Stimulated activated CD4-positive, alpha-beta T cell treated with anti-CD3 and anti-CD28 coated beads, Interleukin-1b, Interleukin-23, amount 100 ng/mL, for 1 hour (primary cell): Measurements from ENCODE around the gene PDCL3.

ENCODE experiments used
- DNase-seq, 2 donors: peaks; one replicate each; pipeline ENCODE4 v3.0.0-alpha.2; 2020; ENCODE audit warnings: low read depth in 2 of 2

PDCL3 gene

DNA sequence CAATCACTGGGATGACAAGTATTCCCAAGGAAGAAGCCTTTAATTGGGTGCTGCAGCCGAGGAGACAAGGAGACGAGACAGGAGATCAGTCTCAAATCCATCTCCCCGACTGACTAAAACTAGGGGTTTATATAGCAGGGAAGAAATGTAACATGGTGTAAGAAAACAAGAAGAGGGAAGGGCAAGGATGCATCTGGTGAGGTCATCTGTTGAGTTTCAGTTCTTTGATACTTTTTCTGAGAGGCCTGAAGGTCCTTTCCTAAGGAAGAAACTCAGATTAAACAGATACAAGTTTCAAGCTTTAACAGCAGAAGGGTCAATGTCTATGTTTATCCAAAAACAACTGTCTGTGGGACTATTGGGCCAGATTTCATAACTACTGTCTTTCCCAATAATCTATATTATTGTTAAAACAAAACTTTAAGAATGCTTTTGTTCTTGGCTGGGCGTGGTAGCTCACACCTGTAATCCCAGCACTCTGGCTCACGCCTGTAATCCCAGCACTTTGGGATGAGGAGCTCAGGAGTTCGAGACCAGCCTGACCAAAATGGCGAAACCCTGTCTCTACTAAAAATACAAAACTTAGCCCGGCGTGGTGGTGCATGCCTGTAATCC, 2.5 kb upstream of the PDCL3 start:
- no peak for DNase-seq

DNA sequence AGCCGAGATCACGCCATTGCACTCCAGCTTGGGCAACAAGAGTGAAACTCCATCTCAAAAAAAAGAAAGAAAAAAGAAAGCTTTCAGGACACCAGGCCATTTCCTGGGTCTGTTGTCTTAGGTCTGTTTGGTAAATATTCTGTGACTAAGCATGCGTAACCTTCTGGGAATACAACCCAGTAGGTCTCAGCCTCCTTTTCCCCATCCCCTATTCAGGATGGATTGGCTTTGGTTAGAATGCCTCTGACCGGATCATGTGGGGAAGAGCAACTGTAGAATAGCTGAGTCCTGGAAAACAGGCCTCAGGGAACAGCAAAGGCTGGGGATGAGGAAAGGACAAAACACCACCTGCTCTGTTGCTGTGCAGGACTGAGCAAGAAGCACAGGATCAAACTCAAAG, 1.6 kb upstream of the PDCL3 start:
- no peak for DNase-seq

- DNase-seq = no peak
These were observed 834 bp downstream of the PDCL3 start for GRCh38 chr2:100563407-100564247.

DNA sequence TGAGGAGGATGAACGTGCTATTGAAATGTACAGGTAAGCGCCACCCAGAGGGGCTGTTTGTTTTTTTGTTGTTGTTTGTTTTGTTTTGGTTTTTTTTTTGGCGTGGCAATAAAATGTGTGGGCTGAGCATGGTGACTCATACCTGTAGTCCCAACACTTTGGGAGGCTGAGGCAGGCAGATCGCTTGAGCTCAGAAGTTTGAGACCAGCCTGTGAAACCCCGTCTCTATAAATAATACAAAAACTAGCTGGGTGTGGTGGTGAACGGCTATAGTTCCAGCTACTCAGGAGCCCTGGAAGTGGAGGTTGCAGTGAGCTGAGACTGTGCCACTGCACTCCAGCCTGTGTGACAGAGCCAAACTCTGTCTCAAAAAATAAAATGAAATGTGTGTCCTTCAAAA, 6.2 kb downstream of the PDCL3 start:
- DNase-seq = no peak

GRCh38 chr2:100571668-100572067, 8.9 kb downstream of the PDCL3 start:
- DNase-seq = no peak

- no peak for DNase-seq
These were observed 15.0 kb downstream of the PDCL3 start for GRCh38 chr2:100577777-100578176.

GRCh38 chr2:100580367-100581276, 17.8 kb downstream of the PDCL3 start:
- no peak for DNase-seq

- no peak for DNase-seq
These were observed 18.5 kb downstream of the PDCL3 start for GRCh38 chr2:100581277-100581612.

- DNase-seq = no peak
These were observed 22.0 kb downstream of the PDCL3 start for GRCh38 chr2:100584816-100585215.

DNA sequence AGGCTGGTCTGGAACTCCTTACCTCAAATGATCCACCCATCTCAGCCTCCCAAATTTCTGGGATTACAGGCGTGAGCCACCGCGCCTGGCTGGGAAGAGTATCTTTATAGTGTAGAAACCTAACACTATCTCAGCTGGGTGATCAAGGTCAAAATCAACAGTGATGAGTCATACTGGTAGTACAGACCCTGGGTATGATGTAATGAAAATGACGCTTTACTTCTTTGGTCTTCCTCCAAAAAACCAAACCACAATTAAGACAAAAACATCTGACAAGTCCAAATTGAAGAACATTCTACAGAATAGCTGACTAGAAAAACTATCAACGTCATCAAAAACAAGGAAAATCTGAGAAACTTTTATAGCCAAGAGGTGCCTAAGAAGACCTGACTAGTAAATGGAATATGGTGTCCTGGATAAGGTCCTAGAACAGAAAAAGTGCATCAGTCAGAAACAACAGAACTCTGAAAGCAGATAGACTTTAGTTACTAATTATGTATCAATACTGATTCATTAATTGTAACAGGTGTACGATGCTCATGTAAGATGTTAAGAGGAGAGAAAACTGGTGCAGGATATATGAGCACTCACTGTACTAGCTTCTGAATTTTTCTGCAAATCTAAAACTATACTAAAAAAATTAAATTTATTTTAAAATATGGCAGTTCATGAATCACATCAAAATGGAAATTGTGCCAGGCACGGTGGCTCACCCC, 25.4 kb downstream of the PDCL3 start:
- no peak for DNase-seq

DNA sequence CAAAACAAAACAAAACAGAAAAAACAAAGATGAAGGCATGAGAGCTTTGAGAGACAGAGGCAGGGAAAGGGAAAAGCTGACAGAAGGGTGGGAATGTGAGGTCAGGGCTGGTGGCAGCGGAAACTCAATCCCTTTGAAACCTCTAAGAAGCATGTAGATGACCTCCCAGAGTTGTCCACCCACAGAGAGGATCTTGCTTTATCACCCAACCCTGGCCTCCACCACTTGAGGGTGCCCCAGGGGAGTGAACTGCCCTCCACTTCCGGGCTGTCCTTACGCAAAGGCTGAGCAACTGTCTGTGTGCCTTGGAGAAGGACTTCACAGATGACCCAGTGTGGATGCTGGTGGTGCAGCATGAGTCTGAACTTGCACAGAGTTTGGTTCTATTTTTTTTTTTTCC, 26.7 kb downstream of the PDCL3 start:
- no peak for DNase-seq

GRCh38 chr2:100592226-100592625, 29.4 kb downstream of the PDCL3 start:
- no peak for DNase-seq

DNA sequence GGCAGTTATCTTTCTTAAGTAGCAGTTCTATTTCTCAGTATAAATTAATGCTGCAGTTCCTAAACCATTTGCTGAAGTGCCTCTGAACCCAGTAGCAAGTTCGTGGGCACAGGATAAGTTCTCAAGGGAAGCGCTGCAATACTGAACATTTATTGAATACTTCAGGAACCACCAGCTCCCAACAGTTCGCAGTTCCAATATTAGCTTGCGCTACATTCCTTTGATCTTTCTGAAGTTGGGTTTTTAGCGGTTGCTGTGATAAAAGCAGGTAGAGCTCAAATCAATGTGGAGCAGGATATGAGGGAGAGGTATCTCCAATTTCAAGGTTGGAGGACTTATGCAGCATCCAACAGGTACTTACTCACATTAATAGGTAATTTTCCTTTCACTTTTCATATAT, 33.7 kb downstream of the PDCL3 start:
- no peak for DNase-seq

DNA sequence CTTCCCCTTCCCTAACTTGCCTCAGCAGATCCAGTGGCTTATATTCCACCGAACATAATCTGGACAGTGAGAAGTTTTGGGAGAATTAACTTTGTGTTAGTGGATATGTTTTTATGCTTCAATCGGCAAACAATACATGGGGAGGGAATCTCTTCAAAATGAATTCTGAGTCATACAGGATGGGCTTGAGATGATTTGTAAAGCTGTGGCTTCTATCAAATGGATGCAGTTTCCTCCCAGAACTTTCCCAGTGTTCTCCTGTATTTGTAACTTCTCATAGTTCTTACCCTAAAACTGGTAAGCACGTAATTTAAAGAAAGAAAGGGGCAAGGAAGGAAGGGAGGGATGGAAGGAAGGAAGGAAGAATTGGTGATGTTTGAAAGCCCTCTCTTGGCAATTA, 36.8 kb downstream of the PDCL3 start:
- no peak for DNase-seq

DNA sequence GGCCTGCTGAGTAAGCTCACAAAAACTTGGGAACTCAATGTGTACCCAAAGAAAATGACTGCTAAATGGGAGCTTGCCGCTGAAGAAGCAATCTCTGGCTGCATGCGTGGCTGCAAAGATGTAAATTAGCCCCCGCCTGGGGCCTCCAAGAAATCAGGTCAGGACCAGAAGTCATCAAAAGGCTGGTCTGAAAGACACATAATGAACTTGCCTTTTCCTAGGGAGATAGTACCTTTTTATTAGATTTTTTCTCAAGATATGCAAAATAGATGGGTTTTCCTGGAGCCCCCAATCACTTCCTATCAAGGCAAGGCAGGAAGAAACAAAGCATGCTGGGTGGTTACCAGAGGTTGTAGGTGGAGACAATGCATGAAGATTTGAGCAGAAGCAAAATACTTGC, 38.9 kb downstream of the PDCL3 start:
- DNase-seq = no peak

GRCh38 chr2:100603414-100603813, 40.6 kb downstream of the PDCL3 start:
- DNase-seq = no peak

- DNase-seq = no peak
These were observed 41.3 kb downstream of the PDCL3 start for GRCh38 chr2:100603948-100604633.

DNA sequence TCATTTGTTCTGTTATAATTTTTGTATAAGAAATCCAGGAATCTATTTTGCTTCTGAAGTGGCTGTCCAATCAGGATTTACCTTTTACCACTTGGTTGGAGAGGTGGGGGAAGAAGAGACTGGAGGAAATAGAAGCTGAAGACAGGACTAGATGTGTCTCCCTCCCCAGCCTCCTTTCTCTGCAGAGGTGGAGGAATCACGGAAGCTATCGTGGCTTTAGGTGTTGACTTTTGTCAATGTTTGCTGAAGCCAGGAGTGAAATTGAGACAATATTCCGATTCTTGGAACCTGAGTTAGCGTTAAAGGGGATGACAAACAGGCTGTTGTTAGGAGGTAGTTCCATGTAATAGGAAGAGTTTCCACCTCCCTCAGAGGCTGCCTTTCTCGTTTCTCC, 43.5 kb downstream of the PDCL3 start:
- no peak for DNase-seq

DNA sequence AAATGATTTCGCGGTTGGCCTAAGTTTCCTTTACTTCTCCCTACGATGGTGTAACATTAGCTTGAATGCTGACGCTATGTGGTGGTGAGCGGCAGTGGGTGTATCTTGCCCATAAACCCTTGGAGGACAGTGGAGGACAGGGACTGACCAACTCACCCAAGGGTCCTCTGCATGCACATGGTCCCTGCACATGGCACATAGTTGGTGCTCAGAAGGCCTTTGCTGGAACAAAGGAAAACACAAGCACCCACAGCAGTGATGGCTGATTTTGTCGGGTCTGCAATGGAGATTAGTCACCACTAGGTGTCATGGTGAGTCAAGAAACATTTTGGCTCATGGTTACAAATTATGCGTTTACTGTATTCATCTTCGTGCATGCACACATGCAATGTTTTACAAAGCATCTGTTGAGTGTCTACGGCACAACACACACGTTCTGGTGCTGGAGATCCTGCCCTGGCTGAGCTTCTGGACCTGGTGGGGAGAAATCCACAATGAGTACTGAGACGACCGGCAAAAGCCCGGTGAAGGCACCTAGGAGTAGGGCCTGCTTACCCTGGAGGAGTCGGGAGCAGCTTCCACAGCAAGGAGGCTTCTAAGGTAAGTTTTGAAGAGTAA, 44.0 kb downstream of the PDCL3 start:
- no peak for DNase-seq

- peak; percentile 53 to 55 for DNase-seq
These were observed 47.6 kb downstream of the PDCL3 start for GRCh38 chr2:100610381-100610831.
